GM21825 (cell line): ENCODE measurements around the gene AP2B1.
A peak's percentile ranks its signal among the peaks of the same experiment; 100 is the strongest.
"Not testable (repeated sequence)": the region's sequence is repeated elsewhere in the genome, so short reads cannot be mapped to it uniquely, and the experiment has no call there.

ENCODE experiments used
- ATAC-seq: cut with Tn5 transposase; IDR thresholded peaks from one replicate; pipeline ENCODE4 v1.9.1; 2021; ENCODE audit warnings: mild to moderate bottlenecking, moderate library complexity; ENCODE audit not compliant: unreplicated experiment

The AP2B1 gene

DNA sequence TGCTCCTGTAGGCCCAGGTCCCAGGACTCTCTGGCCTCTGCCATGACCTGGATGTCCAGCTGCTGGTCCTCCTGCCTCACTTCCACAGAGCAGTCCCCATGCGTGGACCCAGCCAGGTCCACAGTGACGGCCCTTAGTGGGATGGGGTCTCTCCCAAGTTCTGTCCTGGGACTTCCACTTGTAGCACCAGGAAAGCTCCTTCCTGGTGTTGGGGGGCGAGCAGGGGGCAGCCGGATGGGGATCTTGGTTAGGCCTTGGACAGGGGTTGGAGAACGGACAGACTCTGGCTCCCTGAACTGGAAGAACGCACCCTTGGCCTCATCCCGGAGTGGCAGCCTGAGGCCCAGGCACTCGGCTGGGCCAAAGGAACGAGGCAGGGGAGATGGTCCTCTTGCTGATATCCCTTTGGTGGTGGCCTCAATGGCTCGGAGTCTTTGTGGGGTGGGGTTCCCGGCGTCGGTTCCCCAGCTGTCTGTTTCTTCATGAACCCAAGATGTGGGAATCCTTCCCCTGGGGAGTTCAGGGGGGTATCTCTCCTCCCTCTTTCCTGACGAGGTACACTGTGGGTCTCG is 158.7 kb downstream of the AP2B1 start:
- ATAC-seq = no peak

DNA sequence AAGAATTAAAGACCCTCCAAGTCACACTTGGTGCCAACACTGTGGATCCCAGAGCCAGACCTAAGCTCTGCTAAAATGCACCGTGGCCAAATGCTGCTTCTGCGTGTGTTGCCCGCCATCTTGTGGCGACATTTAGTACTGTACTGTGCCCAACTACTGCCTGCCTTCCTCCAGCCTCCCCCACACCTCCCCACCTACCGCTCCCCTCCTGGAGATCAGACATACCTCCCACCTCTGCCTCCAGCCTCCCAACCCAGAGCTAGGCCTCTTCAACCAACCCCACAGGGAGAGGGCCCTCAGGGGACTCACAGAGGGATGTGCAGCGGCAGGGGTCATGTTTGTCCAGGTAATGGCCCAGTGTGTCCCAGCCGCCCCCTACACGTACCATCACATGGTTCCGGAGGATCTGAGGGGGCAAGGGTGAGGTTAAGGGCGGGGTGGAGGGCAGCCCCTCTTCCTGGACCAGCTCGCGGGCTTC is 160.5 kb downstream of the AP2B1 start:
- no peak for ATAC-seq

DNA sequence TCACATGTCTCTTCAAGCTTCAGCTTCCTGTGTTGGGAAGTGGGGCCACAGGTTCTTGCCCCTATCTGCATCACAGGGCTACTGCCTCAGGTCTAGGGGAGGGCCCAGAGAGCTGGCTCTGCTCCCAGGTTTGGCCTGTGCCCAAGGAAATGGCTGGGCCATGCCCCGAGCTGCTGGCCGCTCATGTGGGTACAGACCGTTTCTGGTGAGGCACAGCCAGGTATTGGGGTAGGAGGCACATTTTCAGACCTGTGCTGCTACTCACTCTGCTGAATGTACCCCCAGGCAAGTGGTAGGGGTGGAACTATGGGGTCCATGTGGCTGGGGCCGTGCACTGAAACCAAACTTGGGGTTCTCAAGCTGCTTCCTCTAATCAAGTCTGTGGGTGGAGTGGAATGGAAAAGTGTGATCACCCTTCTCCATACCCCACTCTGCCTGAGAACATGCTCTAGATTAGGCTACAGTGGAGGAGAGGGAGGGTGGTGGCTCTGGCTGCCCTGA is 161.3 kb downstream of the AP2B1 start:
- no peak for ATAC-seq

DNA sequence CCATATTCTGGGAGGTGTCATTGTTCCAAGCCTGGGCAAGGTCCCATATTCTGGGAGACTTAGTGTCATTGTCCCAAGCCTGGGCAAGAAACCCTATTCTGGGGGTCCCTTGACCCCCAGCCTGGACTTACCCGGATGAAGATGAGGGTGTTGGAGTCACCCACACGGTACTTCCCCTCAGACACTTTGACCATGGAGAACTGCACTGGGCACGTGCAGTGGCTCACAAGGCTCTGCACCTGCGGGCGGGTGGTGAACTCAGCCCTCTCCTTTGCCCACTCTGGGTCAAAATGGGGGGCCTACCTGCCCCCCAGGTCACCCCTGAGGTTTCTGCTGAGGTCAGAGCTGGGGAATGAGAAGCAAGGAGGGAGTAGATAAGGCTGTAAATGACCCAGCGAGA is 161.9 kb downstream of the AP2B1 start:
- no peak for ATAC-seq

DNA sequence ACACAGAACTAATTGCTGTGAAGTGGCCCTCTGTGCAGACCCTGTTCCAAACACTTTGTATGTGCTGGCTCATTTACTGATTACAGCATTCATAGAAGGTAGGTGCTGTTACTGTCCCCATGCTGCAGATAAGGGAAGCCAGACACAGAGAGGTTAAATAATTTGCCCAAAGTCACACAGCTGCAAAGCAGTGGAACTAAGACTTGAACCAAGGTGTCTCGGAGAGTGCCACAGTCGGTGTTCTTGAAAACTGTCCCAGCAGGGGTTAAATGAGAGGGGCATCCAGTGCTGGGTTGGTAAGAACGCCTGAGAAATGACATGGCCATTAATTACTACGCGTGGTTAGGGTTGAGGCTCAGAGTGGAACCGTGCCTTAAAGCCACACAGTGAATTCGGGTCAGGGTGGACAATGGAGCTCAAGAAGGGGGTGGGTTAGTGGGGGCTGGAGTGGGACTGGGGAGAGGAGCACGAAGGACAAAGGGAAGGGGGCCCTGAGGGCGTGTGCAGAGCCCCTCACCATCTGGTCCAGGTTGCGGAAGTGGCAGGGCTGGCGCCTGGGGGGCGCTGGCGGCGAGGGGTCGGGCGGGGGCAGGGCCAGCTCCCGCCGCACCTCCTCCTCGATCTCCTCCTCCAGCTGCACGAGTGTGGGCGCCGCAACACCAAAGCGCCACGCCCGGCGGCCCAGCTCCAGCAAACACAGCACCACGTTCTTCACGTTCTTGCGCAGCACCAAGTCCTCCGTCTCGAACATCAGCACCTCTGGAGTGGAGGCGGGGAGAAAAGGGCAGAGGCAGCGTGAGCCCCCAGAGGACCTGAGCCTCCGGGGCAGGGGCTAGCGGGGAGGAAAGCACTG is 162.7 kb downstream of the AP2B1 start:
- ATAC-seq = no peak

DNA sequence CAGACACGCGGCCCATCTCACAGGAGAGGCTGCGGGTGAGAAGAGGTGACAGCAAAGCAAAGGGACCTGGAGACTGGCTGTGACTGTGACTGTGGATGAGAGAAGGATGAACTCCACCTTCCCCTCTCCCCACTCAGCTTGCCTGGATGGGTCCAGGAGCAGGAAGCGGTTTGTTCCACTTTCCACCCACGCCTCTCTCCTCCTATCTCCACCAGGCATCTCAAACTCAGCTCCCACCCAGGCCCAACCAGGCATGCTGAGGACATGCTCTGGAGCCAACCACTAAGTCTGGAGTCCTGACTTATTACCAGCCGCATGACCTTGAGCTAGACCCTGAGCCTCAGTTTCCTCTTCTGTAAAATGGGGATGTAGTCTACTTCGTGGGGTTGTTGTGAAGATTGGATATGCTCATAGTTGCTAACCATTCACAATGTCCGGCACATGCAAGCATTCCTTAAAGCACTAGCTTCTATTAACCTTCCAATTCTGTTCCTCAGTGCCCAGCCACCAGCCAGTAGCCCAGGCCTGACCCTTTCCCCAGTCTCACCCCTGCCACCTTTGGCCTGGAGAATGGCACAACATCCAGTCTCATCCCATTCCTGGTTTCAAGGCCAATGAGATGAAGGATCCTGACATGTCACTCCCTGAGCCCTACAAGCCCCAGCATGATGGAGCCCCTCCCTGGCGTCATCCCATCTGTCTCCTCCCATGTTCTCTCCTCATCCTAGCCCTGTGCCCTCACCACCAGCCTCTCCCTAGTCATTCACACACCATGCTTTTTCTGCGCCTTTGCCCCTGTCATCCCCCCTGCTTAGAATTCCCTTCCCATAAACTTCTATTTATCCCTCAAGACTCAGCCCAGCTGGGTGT is 163.6 kb downstream of the AP2B1 start:
- no peak for ATAC-seq

DNA sequence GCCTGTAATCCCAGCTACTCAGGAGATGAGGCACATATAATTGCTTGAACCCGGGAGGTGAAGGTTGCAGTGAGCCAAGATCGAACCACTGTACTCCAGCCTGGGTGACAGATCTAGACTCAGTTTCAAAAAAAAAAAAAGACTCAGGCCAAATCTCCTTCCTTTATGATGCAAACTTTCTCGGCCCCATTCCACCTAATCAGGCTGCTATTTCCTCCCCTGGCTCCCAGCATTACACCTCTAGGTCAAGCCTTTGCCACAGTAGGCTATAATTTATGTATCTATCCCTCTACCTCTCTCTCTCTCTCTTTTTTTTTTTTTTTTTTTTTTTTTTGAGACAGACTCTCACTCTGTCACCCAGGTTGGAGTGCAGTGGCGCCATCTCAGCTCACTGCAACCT is 164.4 kb downstream of the AP2B1 start:
- not testable (repeated sequence) for ATAC-seq

DNA sequence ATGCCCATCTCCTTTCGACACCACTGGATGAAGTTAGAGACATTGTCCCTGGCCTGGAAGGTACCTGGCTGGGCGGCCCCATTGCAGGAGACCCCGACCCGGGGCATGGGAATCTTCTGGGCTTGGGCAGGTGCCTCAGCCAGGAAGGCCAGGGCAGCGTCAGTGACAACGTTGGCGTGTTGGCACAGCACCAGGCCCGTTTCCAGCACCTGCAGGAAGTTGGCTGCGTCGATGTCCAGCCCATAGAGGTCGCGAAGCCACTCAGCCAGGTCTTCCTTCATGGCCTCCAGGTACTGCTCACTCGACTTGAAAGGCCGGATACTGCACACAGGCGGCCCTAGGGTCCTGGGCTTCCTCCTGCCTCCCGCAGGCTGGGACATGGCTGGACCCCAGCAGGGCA is 165.3 kb downstream of the AP2B1 start:
- no peak for ATAC-seq

DNA sequence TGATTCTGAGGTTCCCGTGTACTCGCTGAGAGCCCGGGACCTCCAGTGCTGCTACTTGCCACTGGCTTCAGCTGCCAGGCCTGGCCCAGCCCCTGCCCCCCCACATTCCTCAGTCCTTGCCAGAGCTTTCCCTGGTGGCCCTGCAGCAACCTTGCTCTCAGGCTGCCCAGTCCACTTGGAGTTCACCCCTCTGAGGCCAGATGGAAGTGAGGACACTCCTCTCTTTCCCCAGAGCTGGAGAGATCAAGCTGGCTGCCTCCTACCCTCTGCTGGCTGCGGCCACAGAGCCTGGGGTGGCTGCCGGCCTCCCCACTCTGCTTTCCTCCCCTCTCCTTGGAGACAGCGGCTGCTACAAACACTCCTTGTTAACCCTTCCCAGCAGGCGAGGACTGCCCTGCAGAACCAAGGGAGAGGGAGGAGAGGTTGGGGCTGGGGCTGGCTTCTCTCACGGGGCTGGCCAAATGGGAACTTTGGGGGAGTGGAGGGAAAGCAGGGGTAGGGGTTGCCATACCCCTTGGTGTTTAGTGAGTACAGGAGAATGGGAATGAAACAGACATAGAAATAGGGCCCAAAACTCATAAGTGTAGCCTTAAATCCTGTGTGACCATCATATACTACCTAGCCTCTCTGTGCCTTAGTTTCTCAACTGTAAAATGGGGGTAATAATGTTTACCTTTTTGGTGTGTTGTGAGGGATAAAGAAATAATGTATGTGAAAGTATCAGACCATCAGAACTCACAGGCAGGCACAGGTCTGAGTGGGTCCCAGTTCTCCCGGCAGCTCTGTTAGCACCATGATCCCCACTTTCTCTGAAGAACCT is 166.0 kb downstream of the AP2B1 start, which contains the start of gene GAS2L2:
Gene GAS2L2, minus strand, starts transcription at position 295 of the 820 bp plus-strand sequence. CDS start 389 bp downstream, outside the sequence.
- ATAC-seq = no peak

DNA sequence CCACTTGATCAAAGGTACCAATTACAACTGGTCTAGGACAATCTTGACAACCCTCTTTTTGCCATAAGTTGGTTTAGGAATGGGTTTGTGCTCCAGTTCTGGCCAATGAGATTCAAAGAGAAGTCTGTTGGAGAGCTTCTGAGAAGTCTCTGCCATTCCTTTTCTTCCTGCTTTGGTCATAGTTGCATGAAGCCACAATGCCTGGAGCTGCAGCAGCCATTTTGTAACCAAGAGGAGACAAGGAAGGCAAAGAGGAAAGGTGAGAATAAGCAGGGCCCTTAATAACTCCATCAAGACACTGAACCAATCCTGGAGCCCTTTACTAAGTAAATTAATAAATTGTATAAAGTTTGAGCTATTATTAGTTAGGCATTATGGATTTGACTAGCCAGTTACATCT is 170.1 kb downstream of the AP2B1 start:
- ATAC-seq = no peak

DNA sequence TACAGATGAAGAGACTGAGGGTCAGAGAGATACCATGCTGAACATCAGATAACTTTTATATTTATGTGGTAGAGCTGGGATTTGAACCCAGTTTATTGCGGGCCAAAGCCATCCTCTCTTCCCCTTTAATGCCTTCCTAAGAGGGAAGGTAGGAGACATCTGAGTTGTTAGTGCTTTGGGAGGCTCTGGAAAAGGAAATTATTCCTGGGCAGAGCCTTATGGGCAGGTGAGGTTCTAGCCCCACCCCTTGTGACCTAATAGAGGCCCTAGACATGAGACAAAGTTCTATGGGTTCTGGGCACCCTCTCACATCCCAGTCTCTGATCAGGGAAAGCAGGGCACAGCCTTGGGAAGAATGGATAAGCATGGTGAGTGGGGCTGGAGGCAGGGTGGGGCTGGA is 173.5 kb downstream of the AP2B1 start, which contains the start of gene C17orf50:
Gene C17orf50, plus strand, starts transcription at position 301 of the 400 bp plus-strand sequence. Its CDS starts 55 bp downstream, at position 356.
- no peak for ATAC-seq

DNA sequence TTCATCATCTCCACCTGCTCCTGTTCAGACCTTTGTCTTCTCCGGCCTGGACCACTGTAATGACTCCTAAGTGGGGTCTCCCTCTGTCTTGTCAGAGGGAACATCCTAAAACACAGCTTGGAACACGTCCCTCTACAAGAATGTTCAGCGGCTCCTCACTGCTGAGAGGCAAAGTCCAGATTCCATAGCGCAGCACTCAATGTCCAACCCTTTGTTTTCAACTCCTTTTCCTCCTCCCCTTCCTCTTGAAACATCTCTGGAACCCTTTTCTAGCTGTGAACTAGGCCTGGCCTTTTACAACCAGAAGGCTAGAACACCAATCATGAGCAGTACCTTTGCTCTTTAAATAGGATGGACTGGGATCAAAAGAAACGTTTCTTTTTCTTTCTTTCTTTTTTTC is 174.5 kb downstream of the AP2B1 start:
- ATAC-seq = no peak

DNA sequence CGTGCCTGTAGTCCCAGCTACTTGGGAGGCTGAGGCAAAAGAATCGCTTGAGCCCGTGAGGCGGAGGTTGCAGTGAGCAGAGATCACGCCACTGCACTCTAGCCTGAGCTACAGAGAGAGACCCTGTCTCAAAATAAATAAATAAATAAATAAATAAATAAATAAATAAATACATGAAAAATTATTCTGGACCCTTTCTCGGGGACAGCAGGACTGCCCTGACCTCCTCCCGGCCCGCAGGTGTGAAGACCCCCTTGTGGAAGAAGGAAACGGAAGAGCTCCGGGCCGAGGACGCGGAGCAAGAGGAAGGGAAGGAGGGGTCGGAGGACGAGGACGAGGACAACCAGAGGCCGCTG is 176.6 kb downstream of the AP2B1 start:
- no peak for ATAC-seq

DNA sequence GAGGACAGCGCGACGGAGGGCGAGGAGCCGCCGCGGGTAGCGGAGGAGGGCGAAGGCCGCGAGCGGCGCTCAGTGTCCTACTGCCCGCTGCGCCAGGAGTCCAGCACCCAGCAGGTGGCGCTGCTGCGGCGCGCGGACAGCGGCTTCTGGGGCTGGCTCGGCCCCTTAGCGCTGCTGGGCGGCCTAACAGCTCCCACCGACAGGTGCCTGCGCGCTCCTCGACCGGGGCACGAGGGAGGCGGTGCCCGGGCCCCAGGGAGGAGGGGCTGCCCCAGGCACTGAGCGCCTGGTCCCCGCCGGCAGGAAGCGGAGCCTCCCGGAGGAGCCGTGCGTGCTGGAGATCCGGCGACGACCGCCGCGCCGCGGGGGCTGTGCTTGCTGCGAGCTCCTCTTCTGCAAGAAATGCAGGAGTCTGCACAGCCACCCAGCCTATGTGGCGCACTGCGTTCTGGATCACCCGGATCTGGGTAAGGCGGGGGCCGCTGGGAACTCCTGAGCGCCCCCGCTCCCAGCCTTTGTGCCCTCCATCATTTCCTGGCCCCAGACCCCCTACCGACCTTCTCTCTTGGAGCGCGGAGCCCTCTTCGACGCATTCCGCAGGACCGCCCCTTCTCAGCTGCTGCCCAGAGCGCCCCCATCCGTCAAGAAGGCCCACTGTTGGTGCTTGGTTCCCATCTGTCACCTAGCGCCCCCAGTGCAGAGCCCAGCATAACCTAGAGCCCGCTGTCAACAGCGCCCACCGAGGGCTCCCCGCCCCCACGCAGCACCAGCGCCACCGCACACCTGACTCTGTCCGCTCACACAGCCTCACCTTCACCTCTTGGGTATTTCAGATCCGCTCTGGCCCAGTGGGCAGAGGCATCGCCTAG is 177.2 kb downstream of the AP2B1 start:
- ATAC-seq = peak; percentile 69

DNA sequence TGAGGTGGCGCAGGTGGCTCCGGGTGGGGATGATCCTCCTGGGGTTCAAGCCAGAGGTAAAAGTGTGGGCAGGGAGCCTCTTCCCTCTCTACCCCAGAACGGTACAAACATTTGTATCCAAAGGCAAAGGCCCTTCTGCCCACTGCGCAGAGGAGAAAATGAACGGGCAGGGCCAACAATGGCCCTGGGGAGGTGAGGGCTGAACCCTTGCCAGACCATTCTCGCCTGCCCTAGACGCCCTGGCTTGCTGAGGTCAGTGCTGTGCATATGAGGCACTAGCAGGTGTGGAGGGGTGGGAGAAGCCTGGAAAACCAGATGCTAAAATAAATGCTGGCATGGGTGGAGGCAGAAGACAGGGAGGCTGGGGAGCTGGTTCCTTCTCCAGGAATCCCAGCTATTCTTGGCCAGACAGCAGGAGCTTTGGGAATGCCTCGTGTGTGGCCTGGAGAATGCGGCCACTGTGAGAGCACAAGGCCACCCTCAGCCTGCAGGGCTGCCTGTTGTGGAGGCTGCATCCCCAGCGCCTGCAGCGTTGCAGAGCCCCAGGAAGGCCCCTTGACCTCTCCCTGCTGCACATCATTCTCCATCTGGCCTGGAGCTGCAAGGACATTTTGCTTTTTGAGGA is 178.1 kb downstream of the AP2B1 start:
- no peak for ATAC-seq

DNA sequence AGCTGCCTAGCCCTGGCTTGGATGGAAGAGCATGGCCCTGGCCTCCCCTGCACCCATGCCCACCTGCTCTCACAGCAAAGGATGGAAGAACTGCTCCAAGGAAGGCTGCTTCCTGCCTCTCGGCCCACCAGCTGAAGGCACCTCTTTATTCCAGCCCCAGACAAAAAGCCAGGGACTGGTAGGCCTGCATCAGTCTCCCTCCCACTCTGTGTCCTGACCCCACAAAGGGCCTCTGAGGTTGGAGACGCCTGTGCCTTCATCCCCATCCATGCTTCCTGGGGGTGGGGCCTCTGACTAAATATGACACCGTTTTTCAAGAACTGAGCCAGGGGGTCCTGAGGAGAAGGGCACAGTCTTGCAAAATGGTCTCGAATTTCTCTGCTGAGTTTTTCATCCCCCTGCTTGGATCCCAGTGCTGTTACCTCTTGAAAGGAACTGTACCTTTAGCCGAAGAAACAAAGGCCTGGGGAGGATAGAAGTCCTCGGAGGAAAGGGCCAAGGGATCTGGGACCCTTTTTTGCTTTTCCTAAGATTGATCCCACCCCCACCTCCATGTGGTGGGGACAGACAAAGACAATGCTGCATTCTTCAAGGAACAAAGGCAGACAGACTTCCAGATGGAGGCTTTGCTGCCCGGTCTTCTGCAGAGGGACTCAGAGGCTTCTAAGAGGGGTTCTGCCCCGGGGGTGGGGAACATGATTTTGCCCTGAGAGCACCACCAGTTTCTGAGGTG is 178.8 kb downstream of the AP2B1 start:
- no peak for ATAC-seq

DNA sequence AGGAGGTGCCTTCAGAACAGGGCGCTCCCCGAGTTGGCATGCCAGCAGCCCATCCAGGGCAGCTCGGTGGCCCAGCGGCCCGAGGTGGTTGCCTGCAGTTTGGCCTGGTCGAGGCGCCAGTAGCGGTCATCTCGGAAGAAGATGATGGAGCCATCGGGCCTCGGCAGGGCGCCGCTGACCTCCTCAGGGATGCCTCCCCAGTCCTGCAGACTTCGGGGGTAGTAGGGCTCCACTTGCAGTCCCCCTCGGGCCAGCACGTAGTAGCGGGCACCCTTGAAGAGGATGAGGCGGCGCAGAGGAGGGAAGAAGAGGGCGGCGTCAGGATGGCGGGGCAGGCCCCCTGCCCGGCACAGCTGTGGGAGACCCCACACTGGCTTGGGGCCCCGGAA is 179.4 kb downstream of the AP2B1 start:
- ATAC-seq = no peak

DNA sequence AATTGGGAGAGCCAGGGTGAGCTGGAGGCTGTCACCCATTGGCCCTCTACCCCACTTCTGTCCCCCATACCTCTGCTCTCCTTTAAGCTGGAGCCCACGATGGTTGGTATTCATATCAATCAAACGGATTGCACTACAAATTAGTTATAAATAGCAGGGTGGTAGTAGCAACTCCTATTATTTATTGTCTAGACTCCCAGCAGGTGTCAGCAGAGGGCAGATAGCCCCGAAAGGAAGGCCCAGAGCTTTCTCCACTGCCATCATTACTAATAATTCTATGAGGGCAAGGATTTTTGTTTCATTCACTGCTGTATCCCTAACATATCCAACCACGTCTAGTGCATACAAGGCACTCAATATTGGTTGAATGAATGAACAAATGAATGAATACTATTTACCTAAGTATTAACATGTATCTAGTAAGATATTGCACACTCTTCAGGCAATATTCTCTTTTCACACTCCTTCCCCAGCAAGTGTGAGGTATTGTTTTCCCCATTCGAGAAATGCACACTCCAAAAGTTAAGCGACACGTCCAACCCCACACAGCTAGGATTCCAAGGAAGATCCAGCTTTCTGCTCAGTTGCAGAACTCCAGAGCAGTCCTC is 179.9 kb downstream of the AP2B1 start:
- ATAC-seq = no peak
